Measurements from ENCODE around the gene LDAH.

DNA sequence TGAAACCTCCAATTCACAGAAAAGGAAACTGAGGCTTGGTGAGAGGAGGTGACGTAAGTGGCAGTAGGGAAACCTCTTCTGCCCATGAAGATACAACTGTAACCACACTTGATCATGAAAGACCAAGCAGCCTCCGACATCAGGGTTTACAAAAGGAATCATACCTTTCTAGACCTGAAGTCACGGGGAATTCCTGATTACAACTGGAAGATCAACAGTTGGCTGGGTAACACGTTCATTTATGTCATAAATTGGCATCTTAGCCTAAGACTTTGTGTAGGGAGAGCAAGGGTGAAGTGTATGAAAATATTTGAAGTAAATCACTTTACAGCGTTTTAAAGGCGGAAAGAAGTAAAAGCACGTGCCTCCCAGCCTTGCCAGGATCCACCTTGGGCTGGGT is 172.9 kb downstream of the LDAH start:
- TF ChIP-seq EZH2 (IDR thresholded peaks at IDR 0.05; ENCODE audit: borderline replicate concordance, low read depth, low read length, severe bottlenecking): no peak
- TF ChIP-seq, protein P1, sequence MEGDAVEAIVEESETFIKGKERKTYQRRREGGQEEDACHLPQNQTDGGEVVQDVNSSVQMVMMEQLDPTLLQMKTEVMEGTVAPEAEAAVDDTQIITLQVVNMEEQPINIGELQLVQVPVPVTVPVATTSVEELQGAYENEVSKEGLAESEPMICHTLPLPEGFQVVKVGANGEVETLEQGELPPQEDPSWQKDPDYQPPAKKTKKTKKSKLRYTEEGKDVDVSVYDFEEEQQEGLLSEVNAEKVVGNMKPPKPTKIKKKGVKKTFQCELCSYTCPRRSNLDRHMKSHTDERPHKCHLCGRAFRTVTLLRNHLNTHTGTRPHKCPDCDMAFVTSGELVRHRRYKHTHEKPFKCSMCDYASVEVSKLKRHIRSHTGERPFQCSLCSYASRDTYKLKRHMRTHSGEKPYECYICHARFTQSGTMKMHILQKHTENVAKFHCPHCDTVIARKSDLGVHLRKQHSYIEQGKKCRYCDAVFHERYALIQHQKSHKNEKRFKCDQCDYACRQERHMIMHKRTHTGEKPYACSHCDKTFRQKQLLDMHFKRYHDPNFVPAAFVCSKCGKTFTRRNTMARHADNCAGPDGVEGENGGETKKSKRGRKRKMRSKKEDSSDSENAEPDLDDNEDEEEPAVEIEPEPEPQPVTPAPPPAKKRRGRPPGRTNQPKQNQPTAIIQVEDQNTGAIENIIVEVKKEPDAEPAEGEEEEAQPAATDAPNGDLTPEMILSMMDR (IDR thresholded peaks at IDR 0.05; ENCODE audit: extremely low read depth in 1 of 2, insufficient read depth in 1 of 2, low read depth in 1 of 2, low read length in 2 of 2): no peak
- TF ChIP-seq POLR2A (IDR thresholded peaks at IDR 0.05; ENCODE audit: low read depth, low read length): no peak
- TF ChIP-seq JUN (IDR thresholded peaks at IDR 0.05; ENCODE audit: borderline replicate concordance, insufficient read depth, insufficient read length, low read depth): no peak

Data from endothelial cell of umbilical vein (primary cell).